ENCODE measurements around the gene WNT9A.
"Not testable (repeated sequence)": the region's sequence is repeated elsewhere in the genome, so short reads cannot be mapped to it uniquely, and the experiment has no call there.

WNT9A gene

GRCh38 chr1:227922501-227923352 is 25.0 kb downstream of the WNT9A start:
- no peak for DNase-seq

DNA sequence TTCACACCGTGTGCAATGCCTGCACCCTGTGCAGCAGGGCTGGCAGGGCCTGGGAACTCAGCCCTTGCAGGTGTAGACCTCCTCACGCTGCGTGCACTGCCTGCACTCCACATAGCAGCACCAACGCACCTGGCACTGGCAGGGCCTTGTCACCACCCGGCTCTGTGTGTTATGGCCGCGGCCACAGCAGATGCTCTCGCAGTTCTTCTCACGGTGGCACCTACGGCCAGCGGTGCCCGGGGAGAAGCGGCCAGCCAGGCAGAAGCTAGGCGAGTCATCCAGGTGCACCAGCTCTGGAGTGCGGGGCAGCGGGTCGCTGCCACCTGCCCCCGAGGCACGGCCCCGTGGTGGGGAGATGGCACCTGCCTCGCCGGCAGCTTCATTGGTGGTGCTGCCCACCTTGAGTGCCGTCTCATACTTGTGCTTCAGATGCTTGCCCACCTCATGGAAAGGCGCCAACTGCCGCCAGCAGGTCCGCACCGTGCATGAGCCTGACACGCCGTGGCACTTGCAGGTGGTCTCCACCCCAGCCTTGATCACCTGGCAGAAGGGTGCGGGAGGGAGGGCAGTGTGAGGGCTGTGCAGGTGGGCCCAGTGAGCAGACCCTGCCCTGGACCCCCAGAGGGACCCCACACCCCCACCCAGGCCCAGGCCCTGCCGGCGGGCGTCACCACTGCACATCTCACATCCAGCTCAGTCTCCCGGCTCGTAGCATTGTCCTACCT is 26.1 kb downstream of the WNT9A start:
- no peak for DNase-seq

GRCh38 chr1:227920896-227921295 is 26.8 kb downstream of the WNT9A start:
- no peak for DNase-seq

DNA sequence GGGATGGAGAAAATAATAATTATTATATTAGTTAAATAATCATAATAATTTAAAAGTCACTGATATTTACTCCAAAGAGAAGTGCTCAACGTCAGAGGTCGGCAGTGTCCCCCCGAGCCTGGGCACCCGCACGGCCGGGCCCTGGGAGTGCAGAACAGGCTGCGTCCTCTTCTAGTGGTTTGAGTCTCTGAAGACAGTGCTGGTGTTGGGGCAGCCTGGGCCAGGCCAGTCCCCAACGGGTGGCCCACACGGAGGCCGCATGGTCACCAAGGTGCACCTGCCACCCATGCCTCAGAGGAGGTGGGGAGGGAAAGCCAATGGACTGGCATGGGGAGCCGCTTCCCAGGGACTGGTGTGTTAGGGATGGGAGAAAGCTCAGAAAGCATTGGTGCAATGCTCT is 27.3 kb downstream of the WNT9A start:
- no peak for DNase-seq

DNA sequence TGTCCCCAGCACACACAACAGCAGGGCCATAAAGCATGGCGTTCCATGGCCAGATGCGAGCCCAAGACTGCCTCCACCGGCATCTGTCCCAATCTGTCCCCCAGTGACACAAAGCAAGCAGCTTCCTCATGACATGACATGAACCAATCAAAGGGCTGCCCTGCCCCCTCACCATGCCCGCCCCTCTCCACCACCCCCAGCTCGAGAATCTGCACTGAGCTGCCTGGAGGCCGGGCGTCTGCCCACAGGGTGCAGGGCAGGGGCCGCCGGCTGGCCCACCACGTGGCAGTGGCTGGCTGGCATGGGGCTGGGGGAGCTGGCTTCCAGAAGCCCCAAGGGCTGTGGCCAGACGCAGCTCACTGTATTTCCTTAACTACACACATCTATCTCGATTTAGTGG is 27.8 kb downstream of the WNT9A start:
- DNase-seq = no peak

GRCh38 chr1:227918736-227919135 is 29.0 kb downstream of the WNT9A start:
- no peak for DNase-seq

- DNase-seq = no peak
These were observed 29.5 kb downstream of the WNT9A start for GRCh38 chr1:227918083-227918700.

DNA sequence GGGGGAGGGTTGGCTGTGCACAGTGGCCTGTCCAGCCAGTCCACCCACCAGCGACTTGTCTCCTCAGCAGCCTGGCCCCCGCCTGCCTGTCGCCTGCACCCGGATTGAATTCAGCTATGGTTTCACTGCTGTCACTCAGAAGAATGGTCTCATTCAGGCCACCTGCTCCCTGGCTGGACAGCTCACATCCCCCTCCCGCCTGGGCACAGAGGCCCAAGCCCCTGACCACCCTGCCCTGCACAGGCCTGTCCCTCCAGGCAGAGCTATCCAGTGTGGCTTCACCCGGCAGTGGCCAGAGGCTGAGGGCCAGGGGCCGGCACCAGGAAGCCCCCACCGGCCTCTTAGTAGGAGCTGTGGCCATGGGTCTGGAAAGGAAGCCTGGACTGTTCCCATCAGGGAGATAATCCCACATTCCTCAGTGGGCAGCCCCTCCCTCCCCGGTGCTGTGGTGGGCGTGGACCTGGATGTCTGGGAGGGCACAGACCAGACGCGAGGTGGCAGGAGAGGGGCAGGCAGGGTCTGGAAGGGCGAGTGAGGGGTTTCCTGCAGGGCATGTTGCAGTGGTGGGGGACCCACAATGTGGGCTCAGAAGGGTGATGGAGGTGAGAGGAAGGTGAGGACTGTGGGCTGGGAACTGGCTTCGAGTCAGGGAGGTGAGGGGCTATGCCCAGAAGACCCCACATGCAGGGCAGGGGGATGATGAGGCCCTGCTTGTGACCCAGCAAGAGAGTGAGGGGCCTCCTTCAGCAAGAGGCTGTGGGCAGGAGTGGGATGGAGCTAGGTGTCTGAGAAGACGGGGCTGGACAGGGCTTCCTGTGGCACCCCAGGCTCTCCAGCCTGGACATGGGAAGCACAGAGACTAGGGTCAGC is 30.4 kb downstream of the WNT9A start:
- no peak for DNase-seq

DNA sequence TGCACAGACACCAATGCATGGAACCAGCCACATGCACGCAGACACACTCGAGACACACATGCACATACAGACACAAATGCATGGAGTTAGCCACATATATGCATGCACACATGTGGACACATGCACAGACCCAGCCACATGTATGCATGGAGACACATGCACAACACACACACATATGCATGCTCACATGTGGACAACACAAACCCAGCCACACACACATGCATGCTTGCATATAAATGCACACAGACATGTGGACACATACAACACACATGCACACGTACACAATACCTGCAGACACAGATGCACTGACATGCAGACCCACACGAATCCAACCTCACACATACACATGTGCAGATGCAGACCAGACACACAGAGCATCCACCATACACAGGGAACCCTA is 31.1 kb downstream of the WNT9A start:
- DNase-seq = no peak

GRCh38 chr1:227915564-227916553 is 31.9 kb downstream of the WNT9A start:
- DNase-seq = no peak

DNA sequence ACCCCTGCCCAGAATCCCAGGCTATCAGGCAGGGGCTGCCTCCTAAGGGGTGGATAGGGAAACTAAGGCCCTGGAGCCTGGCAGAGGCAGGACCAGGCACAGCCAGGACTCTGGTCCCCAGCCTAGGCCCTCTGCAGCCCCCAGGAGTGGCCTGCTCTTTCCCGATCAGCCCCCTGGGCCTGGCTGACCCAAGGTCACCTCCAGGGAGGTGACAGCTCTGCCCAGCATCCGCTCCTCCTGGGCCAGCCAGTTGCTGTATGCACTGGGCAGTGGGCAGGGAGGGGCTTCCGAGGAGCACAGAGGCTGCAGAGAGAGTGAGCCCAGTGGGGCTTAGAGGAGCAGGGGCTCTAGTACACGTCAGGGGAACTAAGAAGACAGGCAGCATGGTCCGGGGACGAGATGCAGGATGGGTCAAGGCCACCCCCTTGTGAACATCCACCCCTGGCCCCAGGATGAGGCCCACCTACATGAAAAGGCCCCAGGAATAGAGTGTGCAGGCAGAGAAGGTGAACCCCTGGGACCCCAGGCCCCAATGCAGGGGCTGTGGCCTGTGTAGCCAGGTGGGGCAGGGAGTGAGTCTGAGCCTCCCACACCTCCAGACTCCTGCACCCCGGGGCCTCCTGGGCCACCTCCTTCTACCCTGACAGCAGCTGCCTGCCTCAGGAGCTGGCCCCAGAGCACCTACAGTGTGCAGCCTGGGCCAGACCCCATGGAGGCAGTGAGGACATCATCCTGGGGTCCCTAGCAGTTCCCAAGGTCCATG is 32.8 kb downstream of the WNT9A start:
- DNase-seq = no peak

GRCh38 chr1:227913764-227914721 is 33.7 kb downstream of the WNT9A start:
- DNase-seq = no peak

DNA sequence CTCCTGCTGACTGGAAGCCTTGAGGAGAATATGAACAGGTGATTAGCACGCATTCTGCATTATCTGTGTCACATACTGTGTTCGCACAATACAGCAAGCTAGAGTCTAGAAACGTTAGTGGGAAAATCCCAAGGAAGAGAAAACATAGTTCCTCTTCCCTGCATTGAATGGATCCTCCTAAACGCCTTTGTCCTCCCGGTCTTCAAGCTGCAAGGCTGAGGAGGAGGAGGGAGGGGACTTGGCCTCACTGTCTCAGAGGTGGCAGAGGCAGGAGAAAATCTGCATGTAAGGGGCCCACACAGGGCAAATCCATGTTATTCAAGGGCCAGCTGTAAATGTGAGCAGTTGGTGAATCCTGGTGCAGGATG is 34.4 kb downstream of the WNT9A start:
- no peak for DNase-seq

DNA sequence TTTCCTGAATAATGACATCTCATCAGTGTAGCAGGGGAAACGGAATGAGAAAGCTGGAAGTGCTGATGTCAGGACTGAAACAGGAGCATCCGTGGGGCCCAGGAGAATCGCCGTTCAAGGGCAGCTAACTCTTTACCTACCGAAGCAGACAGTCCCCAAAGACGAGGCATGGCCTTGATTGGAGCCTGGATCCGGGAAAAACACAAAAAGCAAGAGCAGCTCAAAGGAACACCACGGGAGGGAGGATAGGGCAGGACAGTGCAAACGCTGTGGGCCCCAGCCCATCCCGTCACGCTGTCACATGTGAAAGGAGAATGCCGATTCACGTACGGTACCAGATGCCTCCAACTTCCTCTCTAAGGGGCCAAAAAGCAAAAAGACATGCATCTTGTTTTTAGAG is 34.9 kb downstream of the WNT9A start:
- no peak for DNase-seq

DNA sequence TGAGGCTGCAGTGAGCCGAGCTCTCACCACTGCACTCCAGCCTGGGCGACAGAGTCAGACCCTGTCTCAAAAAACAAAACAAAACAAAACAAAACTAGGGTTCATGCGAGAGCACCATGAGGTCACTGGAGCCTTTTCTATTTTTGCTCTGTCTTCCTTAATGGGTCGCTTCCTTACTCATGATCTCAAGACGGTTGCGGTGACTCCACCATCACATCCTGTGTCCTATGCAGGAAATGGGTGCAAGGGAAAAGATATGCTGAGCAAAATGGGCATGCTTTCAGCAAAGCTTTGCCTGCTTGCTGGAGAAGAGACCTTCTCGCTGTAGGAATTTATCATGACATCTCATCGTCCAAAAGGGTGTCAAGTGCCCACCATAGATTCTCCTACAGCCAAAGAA is 36.4 kb downstream of the WNT9A start:
- no peak for DNase-seq

- no peak for DNase-seq
These were observed 37.1 kb downstream of the WNT9A start for GRCh38 chr1:227910511-227911153.

DNA sequence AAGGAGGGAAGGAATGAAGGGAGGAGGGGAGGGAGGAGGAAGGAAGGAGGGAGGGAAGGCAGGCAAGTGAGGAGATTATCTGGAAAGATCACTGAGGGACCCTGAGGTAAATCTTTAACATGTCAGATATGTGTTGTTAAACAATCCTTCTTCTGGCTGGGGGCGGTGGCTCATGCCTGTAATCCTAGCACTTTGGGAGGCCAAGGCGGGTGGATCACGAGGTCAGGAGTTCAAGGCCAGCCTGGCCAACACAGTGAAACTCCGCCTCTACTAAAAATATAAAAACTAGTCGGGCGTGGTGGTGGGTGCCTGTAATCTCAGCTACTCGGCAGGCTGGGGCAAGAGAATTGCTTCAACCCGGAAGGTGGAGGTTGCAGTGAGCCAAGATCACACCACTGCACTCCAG is 37.8 kb downstream of the WNT9A start:
- not testable (repeated sequence) for DNase-seq

DNA sequence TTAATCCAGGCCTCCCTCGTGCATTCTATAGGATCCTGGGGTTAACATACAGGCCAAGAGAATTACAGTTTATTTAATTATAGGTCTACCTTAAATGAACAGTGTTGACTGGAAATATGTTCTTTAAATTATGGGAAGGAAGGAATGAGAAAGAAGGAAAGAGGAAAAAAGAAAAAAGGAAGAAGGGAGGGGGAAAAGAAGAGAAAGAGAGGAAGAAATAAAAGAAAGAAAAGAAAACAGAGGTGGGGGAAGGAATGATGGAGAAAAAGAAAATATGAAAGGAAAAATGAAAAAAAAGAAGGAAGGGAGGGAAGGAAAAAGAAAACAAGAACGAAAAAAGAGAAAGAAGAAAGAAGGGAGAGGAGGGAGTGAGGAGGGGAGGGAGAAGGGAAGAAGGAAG is 38.5 kb downstream of the WNT9A start:
- DNase-seq = no peak

DNA sequence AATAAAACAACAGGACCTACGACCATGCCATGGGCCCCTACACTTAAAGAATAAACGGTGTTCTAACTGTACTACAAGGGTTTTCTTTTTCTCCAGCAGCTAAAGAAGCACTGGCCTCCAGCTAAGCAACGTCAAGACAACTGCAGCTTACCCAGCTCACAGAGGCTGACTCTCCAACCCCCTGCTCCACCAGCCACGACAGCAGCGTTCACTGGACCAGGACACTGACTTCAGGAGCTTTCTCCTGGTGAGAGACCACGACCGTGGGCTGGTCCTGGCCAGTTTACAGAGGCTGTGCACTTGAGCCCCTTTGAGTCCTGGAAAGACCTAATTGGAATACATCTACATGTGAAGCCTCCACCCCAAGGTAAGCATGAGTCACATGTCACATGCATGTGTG is 39.4 kb downstream of the WNT9A start:
- DNase-seq = no peak

All from CD4-positive, alpha-beta T cell treated with Interleukin-17A for 4 hours (primary cell).